ENCODE data around the gene DVL2.

GRCh38 chr17:7220593-7221277 lies 13.6 kb downstream of the DVL2 start:
- TF ChIP-seq REST (IDR thresholded peaks at IDR 0.05) (no peak), CTCF (IDR thresholded peaks at IDR 0.05; ENCODE audit: low read depth, low read length, missing input control) (no peak), TAF1 (conservative IDR thresholded peaks at IDR 0.05) (no peak)
